Thoracic aorta (tissue), 2 donors: ENCODE data around the gene MRPS15. TPM values are rescaled to one million over a fixed set of nuclear protein-coding genes. Genes with fewer than 3 reads are reported as not detected.

Experiments used
- ATAC-seq: fragments of 150-250 bp; one replicate; pipeline ENCODE4 v1.8.0; 2017; ENCODE audit warnings: low read depth; ENCODE audit not compliant: insufficient number of reproducible peaks, low FRiP score
- DNase-seq: peaks from one replicate; pipeline ENCODE4 v3.0.0-alpha.2; 2020; ENCODE audit warnings: low spot score
- H3K27ac ChIP-seq, 2 donors: fragments of 200-600 bp; sonication (generic); 1 replicate in 1 of 2; 2 replicates in 1 of 2; pipeline ENCODE4 v1.5.1; 2016; ENCODE audit warnings: mild to moderate bottlenecking in 2 of 2, moderate library complexity in 2 of 2
- H3K27me3 ChIP-seq: fragments of 200-600 bp; sonication (generic); replicated peaks from 2 replicates; pipeline ENCODE4 v1.6.0; 2016; ENCODE audit warnings: mild to moderate bottlenecking; ENCODE audit not compliant: insufficient read depth
- H3K36me3 ChIP-seq: fragments of 200-600 bp; sonication (generic); one replicate; pipeline ENCODE4 v1.5.1; 2016
- H3K4me1 ChIP-seq, 2 donors: fragments of 200-600 bp; sonication (generic); 1 replicate in 1 of 2; 2 replicates in 1 of 2; pipeline versions ENCODE4 v1.5.1 to v1.6.0; 2016; ENCODE audit warnings: low read depth in 2 of 2, mild to moderate bottlenecking in 1 of 2; ENCODE audit not compliant: control insufficient read depth in 1 of 2
- H3K4me3 ChIP-seq: fragments of 200-600 bp; sonication (generic); 2 replicates; pipeline ENCODE4 v1.5.1; 2016; ENCODE audit warnings: mild to moderate bottlenecking
- H3K9me3 ChIP-seq: fragments of 200-600 bp; sonication (generic); 2 replicates; pipeline ENCODE4 v1.5.1; 2016
- CTCF ChIP-seq: fragments of 200-600 bp; sonication (generic); IDR thresholded peaks from one replicate; pipeline ENCODE4 v1.5.1; 2019; ENCODE audit warnings: antibody characterized with exemption
- total RNA-seq, 2 donors: library from RNA; depleted of rRNA; stranded (reverse); fragments of >200 nt; gene quantifications; one replicate each; pipeline versions ENCODE4 v1.1.0 to v1.2.3, GENCODE V29; 2016

Gene MRPS15
- total RNA-seq, 2 donors from 2014 or later = 27.4 to 42.9 TPM

GRCh38 chr1:36476945-36477344 lies 12.8 kb upstream of the MRPS15 start:
- H3K4me3 ChIP-seq = no peak overlapping the region
- DNase-seq = no peak
- no peaks in the 10 kb centered on the region for H3K27me3 ChIP-seq
- no peak for ATAC-seq
- H3K4me1 ChIP-seq = peaks cover 0 to 4% of the 10 kb centered on the region in 2 donors
- TF ChIP-seq CTCF = no peak
- H3K36me3 ChIP-seq = no peaks in the 10 kb centered on the region
- H3K27ac ChIP-seq = no peak overlapping the region
- no peaks in the 10 kb centered on the region for H3K9me3 ChIP-seq

- ATAC-seq (no peak), DNase-seq (no peak)
- no peak for TF ChIP-seq CTCF
- Histone ChIP-seq H3K4me1 (no peaks in the 10 kb centered on the region), H3K36me3 (no peaks in the 10 kb centered on the region), H3K27ac (no peak overlapping the region), H3K27me3 (no peaks in the 10 kb centered on the region), H3K4me3 (no peak overlapping the region), H3K9me3 (no peaks in the 10 kb centered on the region)
These were observed 11.9 kb upstream of the MRPS15 start for GRCh38 chr1:36475910-36476604.

GRCh38 chr1:36475341-36475740 lies 11.2 kb upstream of the MRPS15 start:
- no peak for TF ChIP-seq CTCF
- DNase-seq (no peak), ATAC-seq (no peak)
- Histone ChIP-seq H3K27me3 (no peaks in the 10 kb centered on the region), H3K36me3 (no peaks in the 10 kb centered on the region), H3K4me3 (no peak overlapping the region), H3K27ac (no peak overlapping the region), H3K4me1 (no peaks in the 10 kb centered on the region), H3K9me3 (no peaks in the 10 kb centered on the region)

GRCh38 chr1:36472656-36473055 lies 8.5 kb upstream of the MRPS15 start:
- ATAC-seq (no peak), DNase-seq (no peak)
- Histone ChIP-seq H3K27me3 (no peaks in the 10 kb centered on the region), H3K4me3 (no peak overlapping the region), H3K36me3 (no peaks in the 10 kb centered on the region), H3K4me1 (no peaks in the 10 kb centered on the region), H3K27ac (no peak overlapping the region), H3K9me3 (no peaks in the 10 kb centered on the region)
- no peak for TF ChIP-seq CTCF

- Histone ChIP-seq H3K4me3 (no peak overlapping the region), H3K4me1 (no peaks in the 10 kb centered on the region)
- peak; percentile 20 for ATAC-seq
These were observed 7.9 kb upstream of the MRPS15 start for GRCh38 chr1:36471830-36472641.

More at GRCh38 chr1:36471830-36472641, 7.9 kb upstream of the MRPS15 start:
- no peak overlapping the region for H3K27ac ChIP-seq
- no peaks in the 10 kb centered on the region for H3K27me3 ChIP-seq
- TF ChIP-seq CTCF = no peak
- no peaks in the 10 kb centered on the region for H3K36me3 ChIP-seq
- no peak for DNase-seq
- H3K9me3 ChIP-seq = no peaks in the 10 kb centered on the region
